HL-60 (cell line): ENCODE data around the gene ZC3H8.

ENCODE experiments used
- DNase-seq, 2 experiments: peaks; one replicate each; pipeline ENCODE4 v3.0.0-alpha.2; 2010 to 2020; ENCODE audit warnings: low read depth in 1 of 2, low spot score in 1 of 2
- H3K27ac ChIP-seq: fragments of 250-450 bp; sonication (Bioruptor Pico); replicated peaks from 2 replicates; pipeline ENCODE4 v1.5.1; 2020; ENCODE audit warnings: mild to moderate bottlenecking, moderate library complexity
- H3K27me3 ChIP-seq: fragments of 250-450 bp; sonication (Bioruptor Pico); 2 replicates; pipeline ENCODE4 v1.5.1; 2021; ENCODE audit warnings: mild to moderate bottlenecking, moderate library complexity; ENCODE audit not compliant: insufficient read depth, poor library complexity, severe bottlenecking
- H3K4me3 ChIP-seq: replicated peaks from 2 replicates; pipeline ENCODE4 v1.5.1; 2011; ENCODE audit warnings: mild to moderate bottlenecking, control low read depth, low read length; ENCODE audit not compliant: insufficient read depth
- CTCF ChIP-seq: IDR thresholded peaks from one replicate; pipeline ENCODE4 v1.5.1; 2011; ENCODE audit warnings: low read length, control low read depth, inconsistent platforms; ENCODE audit not compliant: insufficient read depth
- GABPA ChIP-seq: IDR thresholded peaks from 2 replicates; pipeline ENCODE4 v1.6.1; 2012; ENCODE audit warnings: low read depth
- POLR2AphosphoS5 ChIP-seq: IDR thresholded peaks from 2 replicates; pipeline ENCODE4 v1.6.1; 2012; ENCODE audit warnings: low read depth
- REST ChIP-seq: IDR thresholded peaks from 2 replicates; pipeline ENCODE4 v1.6.1; 2012; ENCODE audit warnings: low read depth; ENCODE audit not compliant: insufficient replicate concordance
- SPI1 ChIP-seq: IDR thresholded peaks from 2 replicates; pipeline ENCODE4 v1.6.1; 2012; ENCODE audit warnings: low read depth, mild to moderate bottlenecking, borderline replicate concordance

The ZC3H8 gene

GRCh38 chr2:112198780-112199179, 56.1 kb downstream of the ZC3H8 start:
- DNase-seq: no peak
- no peak for TF ChIP-seq CTCF
- no peak for TF ChIP-seq REST
- TF ChIP-seq POLR2AphosphoS5: no peak
- no peak for TF ChIP-seq SPI1
- TF ChIP-seq GABPA: no peak
- Histone ChIP-seq H3K27ac (no peak overlapping the region), H3K27me3 (no peaks in the 10 kb centered on the region), H3K4me3 (no peak overlapping the region)

GRCh38 chr2:112197868-112198267, 57.0 kb downstream of the ZC3H8 start:
- no peak for DNase-seq

GRCh38 chr2:112195950-112196349, 58.9 kb downstream of the ZC3H8 start:
- Histone ChIP-seq H3K27ac (no peak overlapping the region), H3K4me3 (no peak overlapping the region), H3K27me3 (no peaks in the 10 kb centered on the region)
- no peak for DNase-seq
- TF ChIP-seq SPI1: no peak
- no peak for TF ChIP-seq GABPA
- no peak for TF ChIP-seq CTCF
- no peak for TF ChIP-seq POLR2AphosphoS5
- TF ChIP-seq REST: no peak

More at GRCh38 chr2:112197868-112198267, 57.0 kb downstream of the ZC3H8 start:
- TF ChIP-seq SPI1 (no peak), REST (no peak)
- Histone ChIP-seq H3K27me3 (no peaks in the 10 kb centered on the region), H3K4me3 (no peak overlapping the region), H3K27ac (no peak overlapping the region)
